Lung (tissue), 12 donors: ENCODE data around the gene PRICKLE1. TPM values are rescaled to one million over a fixed set of nuclear protein-coding genes. Genes with fewer than 3 reads are reported as not detected.

ENCODE experiments used
- ATAC-seq: fragments of 200-7000 bp; cut with Tn5 transposase; one replicate; pipeline ENCODE4 v1.9.1; 2020; ENCODE audit warnings: moderate number of reproducible peaks; ENCODE audit not compliant: insufficient read depth, low FRiP score
- DNase-seq, 3 donors: peaks; one replicate each; pipeline ENCODE4 v3.0.0-alpha.2; 2013 to 2017
- H3K27ac ChIP-seq, 2 donors: one replicate each; pipeline ENCODE4 v1.5.1; 2013; ENCODE audit warnings: mild to moderate bottlenecking in 2 of 2, moderate library complexity in 2 of 2, control low read depth in 1 of 2, inconsistent platforms in 1 of 2, low read depth in 1 of 2, low read length in 1 of 2
- H3K27me3 ChIP-seq, 3 donors: one replicate each; pipeline ENCODE4 v1.5.1; 2013; ENCODE audit warnings: low read length in 2 of 3; ENCODE audit not compliant: control insufficient read depth in 3 of 3, insufficient read depth in 3 of 3
- H3K36me3 ChIP-seq, 4 donors: one replicate each; pipeline ENCODE4 v1.5.1; 2013; ENCODE audit warnings: low read length in 4 of 4, mild to moderate bottlenecking in 1 of 4, moderate library complexity in 1 of 4; ENCODE audit not compliant: control insufficient read depth in 4 of 4, insufficient read depth in 4 of 4
- H3K4me1 ChIP-seq, 5 donors: one replicate each; pipeline ENCODE4 v1.5.1; 2013; ENCODE audit warnings: low read length in 5 of 5, mild to moderate bottlenecking in 2 of 5, moderate library complexity in 1 of 5; ENCODE audit not compliant: control insufficient read depth in 5 of 5, insufficient read depth in 5 of 5
- H3K4me3 ChIP-seq: one replicate; pipeline ENCODE4 v1.5.1; 2013; ENCODE audit warnings: mild to moderate bottlenecking, control low read depth, moderate library complexity
- H3K9ac ChIP-seq, 2 donors: one replicate each; pipeline ENCODE4 v1.5.1; 2013; ENCODE audit warnings: low read length in 2 of 2, control low read depth in 1 of 2; ENCODE audit not compliant: insufficient read depth in 1 of 2
- H3K9me3 ChIP-seq, 4 donors: one replicate each; pipeline ENCODE4 v1.5.1; 2013; ENCODE audit warnings: low read length in 3 of 4, mild to moderate bottlenecking in 1 of 4, moderate library complexity in 1 of 4; ENCODE audit not compliant: control insufficient read depth in 4 of 4, insufficient read depth in 3 of 4
- WGBS, 2 donors: extraction: QIAGEN DNeasy Blood & Tissue Kit; methylation state at CpG; one replicate each; pipeline ENCODE4 v1.1.7; 2013; 5-methylcytosine and 5-hydroxymethylcytosine counted together
- polyA plus RNA-seq, 2 donors: library from polyadenylated mRNA; stranded (reverse); fragments of 200-250 nt; gene quantifications; one replicate each; pipeline ENCODE4 v1.2.1, GENCODE V29; 2013
- total RNA-seq, 2 donors: library from RNA; depleted of rRNA in 1 of 2; stranded (reverse); fragments of >200 nt in 1 of 2; gene quantifications; one replicate each; pipeline ENCODE4 v1.2.1, GENCODE V29; 2014 to 2021
- TF ChIP-seq, protein P1 (sequence below): IDR thresholded peaks from 2 replicates; pipeline ENCODE4 v1.5.1; 2012; ENCODE audit warnings: mild to moderate bottlenecking; ENCODE audit errors: control extremely low read depth, extremely low read depth
- donor health status: control.
- donor health status: control.
- donor health status: Bipolar disorder and iron deficiency.
- donor health status: healthy.
- donor health status: DM: yes; HTN: yes; CAD: no.

The PRICKLE1 gene
- total and polyA plus RNA-seq, 4 donors: 2.1 to 60.1 (median 7.8) TPM

DNA sequence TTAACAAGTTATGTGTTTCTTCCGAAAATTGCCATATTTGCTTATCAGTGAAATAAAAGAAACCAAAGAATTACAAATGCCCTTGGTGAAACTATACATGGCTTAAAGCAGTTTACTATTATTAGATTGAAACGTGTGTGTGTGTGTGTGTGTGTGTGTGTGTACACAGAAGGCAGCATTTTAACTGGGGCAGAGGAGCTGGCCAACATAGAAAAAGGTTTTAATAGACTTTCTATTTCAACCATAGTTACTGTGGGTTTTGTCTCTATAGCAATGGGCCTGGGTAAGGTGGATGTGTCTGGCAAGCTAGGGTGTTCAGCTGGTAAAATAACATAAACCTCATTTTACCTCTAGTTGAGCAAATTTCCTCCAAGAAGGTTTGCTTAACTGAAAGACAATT is 6.5 kb downstream of the PRICKLE1 start:
- no peak overlapping the region for H3K9ac ChIP-seq
- H3K4me1 ChIP-seq: peaks cover 4 to 71% (median 30%) of the 10 kb centered on the region in 5 donors
- H3K4me3 ChIP-seq: no peak overlapping the region
- no peak overlapping the region for H3K27ac ChIP-seq
- no peak for ATAC-seq
- 60 to 64% methylated on average over 2 of the region's 2 CpGs for WGBS, 2 donors
- peak in 1 of 3 donors; percentile 57 for DNase-seq
- no peaks in the 10 kb centered on the region for H3K27me3 ChIP-seq
- H3K36me3 ChIP-seq: no peaks in the 10 kb centered on the region
- H3K9me3 ChIP-seq: no peaks in the 10 kb centered on the region
- TF ChIP-seq, protein P1, sequence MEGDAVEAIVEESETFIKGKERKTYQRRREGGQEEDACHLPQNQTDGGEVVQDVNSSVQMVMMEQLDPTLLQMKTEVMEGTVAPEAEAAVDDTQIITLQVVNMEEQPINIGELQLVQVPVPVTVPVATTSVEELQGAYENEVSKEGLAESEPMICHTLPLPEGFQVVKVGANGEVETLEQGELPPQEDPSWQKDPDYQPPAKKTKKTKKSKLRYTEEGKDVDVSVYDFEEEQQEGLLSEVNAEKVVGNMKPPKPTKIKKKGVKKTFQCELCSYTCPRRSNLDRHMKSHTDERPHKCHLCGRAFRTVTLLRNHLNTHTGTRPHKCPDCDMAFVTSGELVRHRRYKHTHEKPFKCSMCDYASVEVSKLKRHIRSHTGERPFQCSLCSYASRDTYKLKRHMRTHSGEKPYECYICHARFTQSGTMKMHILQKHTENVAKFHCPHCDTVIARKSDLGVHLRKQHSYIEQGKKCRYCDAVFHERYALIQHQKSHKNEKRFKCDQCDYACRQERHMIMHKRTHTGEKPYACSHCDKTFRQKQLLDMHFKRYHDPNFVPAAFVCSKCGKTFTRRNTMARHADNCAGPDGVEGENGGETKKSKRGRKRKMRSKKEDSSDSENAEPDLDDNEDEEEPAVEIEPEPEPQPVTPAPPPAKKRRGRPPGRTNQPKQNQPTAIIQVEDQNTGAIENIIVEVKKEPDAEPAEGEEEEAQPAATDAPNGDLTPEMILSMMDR: no peak

DNA sequence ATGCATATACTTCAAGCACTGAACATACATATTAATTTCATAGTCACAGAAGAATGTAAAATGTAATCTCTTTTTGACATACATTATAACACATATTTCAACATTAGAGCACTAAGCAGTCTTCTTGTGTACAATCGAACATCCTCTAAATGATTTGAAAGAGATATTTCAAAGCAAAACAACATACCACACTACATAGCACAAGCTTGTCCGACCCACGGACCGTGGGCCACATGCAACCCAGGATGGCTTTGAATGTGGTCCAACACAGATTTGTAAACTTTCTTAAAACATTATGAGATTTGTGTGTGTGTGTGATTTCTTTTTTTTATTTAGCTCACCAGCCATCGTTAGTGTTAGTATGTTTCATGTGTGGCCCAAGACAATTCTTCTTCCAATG is 7.0 kb downstream of the PRICKLE1 start:
- no peak overlapping the region for H3K27ac ChIP-seq
- H3K27me3 ChIP-seq: no peaks in the 10 kb centered on the region
- no peaks in the 10 kb centered on the region for H3K36me3 ChIP-seq
- no peak for ATAC-seq
- H3K4me1 ChIP-seq: peaks cover 4 to 69% (median 30%) of the 10 kb centered on the region in 5 donors
- H3K4me3 ChIP-seq: no peak overlapping the region
- TF ChIP-seq, protein P1: no peak
- H3K9ac ChIP-seq: peak overlapping the region in 1 of 2 donors; percentile 26
- whole genome bisulfite sequencing, 2 donors: 55 to 65% methylated on average over 5 of the region's 5 CpGs
- DNase-seq: peak in 2 of 3 donors; percentile 53 to 67
- H3K9me3 ChIP-seq: no peaks in the 10 kb centered on the region

DNA sequence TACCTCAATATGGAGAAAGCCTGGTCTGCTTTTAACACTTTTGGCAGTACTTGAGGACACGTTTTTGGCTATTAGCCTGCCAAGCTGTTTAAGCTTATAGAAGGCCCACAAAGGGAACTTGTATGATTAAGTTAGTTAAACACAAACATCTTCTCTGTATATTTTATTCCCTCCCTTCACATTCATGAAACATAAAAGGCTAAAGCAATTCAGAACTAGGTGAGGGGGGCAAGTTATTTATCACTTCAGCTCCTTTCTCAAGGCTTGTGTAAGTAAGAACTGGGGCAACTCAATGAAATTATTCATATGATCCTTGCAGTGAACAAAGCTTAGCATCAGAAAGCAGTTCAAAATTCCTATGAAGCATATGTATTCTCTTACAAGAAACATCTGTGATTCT is 7.5 kb downstream of the PRICKLE1 start:
- Histone ChIP-seq H3K4me1 (peaks cover 4 to 65% (median 30%) of the 10 kb centered on the region in 5 donors), H3K9ac (no peak overlapping the region), H3K9me3 (no peaks in the 10 kb centered on the region), H3K27ac (no peak overlapping the region), H3K36me3 (no peaks in the 10 kb centered on the region), H3K4me3 (no peak overlapping the region), H3K27me3 (no peaks in the 10 kb centered on the region)
- DNase-seq (peak; percentile 48 to 92 (median 91)), ATAC-seq (no peak)
- WGBS, 2 donors: 25 to 44% methylated on average over 1 of the region's 1 CpG
- TF ChIP-seq, protein P1: no peak

DNA sequence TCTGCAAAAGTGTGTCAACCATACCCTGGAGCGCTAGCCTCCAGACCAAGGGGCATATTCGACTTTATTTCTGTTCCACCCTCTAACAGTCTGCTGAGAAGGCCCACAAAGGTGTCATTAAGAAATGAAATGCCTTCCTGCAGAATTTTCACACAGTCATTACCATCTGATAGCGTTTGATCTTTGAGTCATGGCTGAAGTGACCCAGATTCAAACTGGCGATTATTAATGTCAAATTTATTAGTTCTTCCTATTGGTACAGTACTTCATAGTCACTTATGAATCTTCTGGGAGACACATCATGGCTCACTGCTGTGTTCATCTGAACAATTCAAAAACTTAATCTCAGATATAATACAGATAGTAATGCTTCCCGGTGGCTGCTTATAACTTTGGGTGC is 13.2 kb downstream of the PRICKLE1 start:
- ATAC-seq: no peak
- 67 to 85% methylated on average over 5 of the region's 5 CpGs for WGBS, 2 donors

More for the DNA sequence above, 13.2 kb downstream of the PRICKLE1 start:
- Histone ChIP-seq H3K36me3 (no peaks in the 10 kb centered on the region), H3K27me3 (no peaks in the 10 kb centered on the region), H3K9me3 (no peaks in the 10 kb centered on the region), H3K27ac (no peak overlapping the region), H3K4me3 (no peak overlapping the region), H3K9ac (no peak overlapping the region), H3K4me1 (peaks cover 0 to 22% (median 14%) of the 10 kb centered on the region in 5 donors)
- TF ChIP-seq, protein P1: no peak
- no peak for DNase-seq
